Activated CD8-positive, alpha-beta memory T cell treated with anti-CD3 and anti-CD28 coated beads, Interleukin-2, amount 10 ng/mL, durations not matched to agents 7 days and 5 days (primary cell): ENCODE data around the gene ZFHX3. TPM values are rescaled to one million over a fixed set of nuclear protein-coding genes. Genes with fewer than 3 reads are reported as not detected.

ENCODE experiments used
- ATAC-seq: fragments of 150-1000 bp; cut with Tn5 transposase; one replicate; pipeline ENCODE4 v1.10.0; 2021; ENCODE audit warnings: moderate library complexity
- CTCF ChIA-PET: fragments of 350-600 bp; sonication (Branson Sonifier 250); formaldehyde crosslinking; loops from one replicate; lab custom pipeline; 2021; ENCODE audit warnings: antibody characterized with exemption; lab: Charles Lee
- DNase-seq: peaks from one replicate; pipeline ENCODE4 v3.0.0-alpha.2; 2020
- H3K27ac Mint-ChIP-seq: one replicate; pipeline ENCODE4 v1.8.0; 2021; ENCODE audit warnings: mild to moderate bottlenecking, mixed read lengths
- H3K27me3 Mint-ChIP-seq: one replicate; pipeline ENCODE4 v1.8.0; 2021; ENCODE audit warnings: mixed read lengths
- H3K36me3 Mint-ChIP-seq: one replicate; pipeline ENCODE4 v1.8.0; 2021; ENCODE audit warnings: mild to moderate bottlenecking, mixed read lengths
- H3K4me1 Mint-ChIP-seq: one replicate; pipeline ENCODE4 v1.8.0; 2021; ENCODE audit warnings: mixed read lengths
- H3K4me3 Mint-ChIP-seq: one replicate; pipeline ENCODE4 v1.8.0; 2021; ENCODE audit warnings: mild to moderate bottlenecking, moderate library complexity, mixed read lengths
- H3K9me3 Mint-ChIP-seq: one replicate; pipeline ENCODE4 v1.8.0; 2022; ENCODE audit warnings: low read depth, mixed read lengths
- total RNA-seq, 2 experiments: library from RNA; stranded (reverse); gene quantifications; one replicate each; pipeline ENCODE4 v1.2.3, GENCODE V29; 2021

Gene ZFHX3
- total RNA-seq, 2 experiments from 2014 or later: 0.32 to 1.9 TPM

DNA sequence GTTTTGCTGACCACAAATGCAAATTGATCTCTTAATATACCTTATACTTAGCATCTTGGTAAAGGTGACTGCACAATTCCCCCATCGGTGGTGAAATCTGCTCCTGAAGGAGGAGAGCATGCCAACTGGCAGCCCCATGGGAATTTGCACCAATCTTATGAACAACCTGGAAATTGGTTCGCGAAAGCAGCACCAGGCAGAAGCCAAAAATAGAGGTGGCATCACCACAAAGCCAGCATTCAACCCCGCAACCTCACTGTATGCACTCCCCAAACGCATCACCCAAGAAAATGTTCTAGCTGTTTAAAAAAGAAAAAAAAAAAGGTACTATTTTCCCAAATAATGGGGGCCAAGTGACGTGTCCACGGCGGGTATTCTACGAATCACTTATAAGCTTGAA is 213.4 kb downstream of the ZFHX3 start:
- Mint-ChIP-seq H3K36me3 (no peaks in the 10 kb centered on the region), H3K9me3 (no peaks in the 10 kb centered on the region), H3K27me3 (no peaks in the 10 kb centered on the region), H3K4me1 (peaks cover 5% of the 10 kb centered on the region), H3K4me3 (no peak overlapping the region), H3K27ac (no peak overlapping the region)
- CTCF ChIA-PET: interaction anchor here (0.7 to 0.9 kb wide), 2 partner anchors 16 to 1119 kb away, joined by 3 read pairs; no protein-coding TSS in a partner anchor
- no peak for ATAC-seq
- no peak for DNase-seq

DNA sequence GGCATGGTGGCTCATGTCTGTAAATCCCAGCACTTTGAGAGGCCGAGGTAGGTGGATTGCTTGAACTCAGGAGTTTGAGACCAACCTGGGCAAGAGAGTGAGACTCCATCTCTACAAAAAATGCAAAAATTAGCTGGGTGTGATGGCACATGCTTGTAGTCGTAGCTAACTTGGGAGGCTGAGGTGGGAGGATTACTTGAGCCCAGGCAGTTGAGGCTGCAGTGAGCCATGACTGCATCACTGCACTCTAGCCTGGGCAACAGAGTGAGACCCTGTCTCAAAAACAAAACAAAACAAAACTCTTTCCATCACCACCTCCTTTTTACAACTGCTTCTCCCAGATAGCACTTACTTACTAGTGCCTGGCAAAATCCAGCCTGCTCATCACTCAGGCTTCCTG is 214.0 kb downstream of the ZFHX3 start:
- ATAC-seq (no peak), DNase-seq (no peak)
- Mint-ChIP-seq H3K27ac (no peak overlapping the region), H3K4me1 (peaks cover 5% of the 10 kb centered on the region), H3K9me3 (no peaks in the 10 kb centered on the region), H3K36me3 (no peaks in the 10 kb centered on the region), H3K4me3 (no peak overlapping the region), H3K27me3 (no peaks in the 10 kb centered on the region)
- CTCF ChIA-PET: interaction anchor here (0.5 to 2.6 kb wide), 3 partner anchors 22 to 1118 kb away, joined by 3 to 24 read pairs (median 3); no protein-coding TSS in a partner anchor

DNA sequence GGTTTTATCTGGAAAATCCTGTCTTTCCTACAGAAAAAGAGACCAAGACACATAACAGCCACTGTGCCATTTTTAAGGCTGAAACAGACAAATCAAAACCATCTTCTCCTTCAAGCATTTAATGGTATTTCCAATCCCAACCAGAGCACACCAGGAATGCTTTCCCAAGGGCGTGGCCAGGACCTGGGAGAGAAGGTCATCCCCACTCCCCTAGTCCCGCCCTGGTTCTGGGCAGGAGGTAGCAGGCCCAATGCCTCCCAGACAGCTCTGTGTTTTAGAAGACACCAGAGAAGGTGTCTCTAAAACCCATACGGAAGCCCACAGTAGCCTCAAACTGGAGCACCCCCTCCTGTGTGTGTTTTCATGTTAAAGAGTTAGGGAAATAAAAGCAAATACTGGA is 214.4 kb downstream of the ZFHX3 start:
- H3K27ac Mint-ChIP-seq: no peak overlapping the region
- H3K9me3 Mint-ChIP-seq: no peaks in the 10 kb centered on the region
- no peak for DNase-seq
- CTCF ChIA-PET: interaction anchor here (0.5 to 2.6 kb wide), 14 partner anchors 11 to 1274 kb away, joined by 3 to 26 read pairs (median 5); no protein-coding TSS in a partner anchor
- H3K4me3 Mint-ChIP-seq: no peak overlapping the region
- ATAC-seq: no peak
- H3K27me3 Mint-ChIP-seq: no peaks in the 10 kb centered on the region
- H3K4me1 Mint-ChIP-seq: peaks cover 5% of the 10 kb centered on the region
- no peaks in the 10 kb centered on the region for H3K36me3 Mint-ChIP-seq

DNA sequence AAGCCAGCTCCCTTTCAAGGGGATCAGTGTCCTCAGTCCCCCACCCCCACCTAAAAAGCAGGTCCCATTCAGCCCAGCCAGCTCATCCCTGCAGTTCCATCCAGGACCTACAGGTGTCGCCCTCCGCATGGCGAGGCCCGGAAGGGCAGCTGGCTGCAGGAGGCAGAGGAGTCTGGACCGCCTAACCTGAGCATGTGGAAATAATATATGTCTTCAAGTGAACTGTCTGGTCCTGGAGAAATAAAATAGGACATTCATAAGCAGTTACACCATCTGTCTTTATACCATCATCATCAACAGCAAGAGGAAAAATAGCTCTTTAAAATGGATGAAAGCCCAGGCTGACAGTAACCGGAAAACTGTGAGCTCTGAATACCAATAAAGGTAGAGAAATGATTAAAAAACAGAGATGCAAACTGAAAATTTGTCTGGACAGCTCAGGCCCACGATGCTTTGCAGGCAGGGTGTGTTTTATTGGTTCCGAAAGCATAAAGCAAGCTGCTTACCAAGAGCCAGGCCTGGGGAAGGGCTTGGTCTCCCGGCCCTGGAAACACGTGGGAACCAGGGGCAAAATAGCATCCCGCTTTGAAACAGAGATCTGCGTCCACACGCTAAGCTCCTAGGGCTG is 215.2 kb downstream of the ZFHX3 start:
- H3K36me3 Mint-ChIP-seq: no peaks in the 10 kb centered on the region
- ATAC-seq (peak; percentile 71), DNase-seq (peak; percentile 76)
- H3K4me1 Mint-ChIP-seq: peaks cover 5% of the 10 kb centered on the region
- H3K9me3 Mint-ChIP-seq: no peaks in the 10 kb centered on the region
- H3K4me3 Mint-ChIP-seq: no peak overlapping the region
- H3K27ac Mint-ChIP-seq: no peak overlapping the region
- CTCF ChIA-PET: interaction anchor here (0.7 to 2.6 kb wide), 37 partner anchors 11 to 1441 kb away, joined by 3 to 26 read pairs (median 4); no protein-coding TSS in a partner anchor
- H3K27me3 Mint-ChIP-seq: no peaks in the 10 kb centered on the region

DNA sequence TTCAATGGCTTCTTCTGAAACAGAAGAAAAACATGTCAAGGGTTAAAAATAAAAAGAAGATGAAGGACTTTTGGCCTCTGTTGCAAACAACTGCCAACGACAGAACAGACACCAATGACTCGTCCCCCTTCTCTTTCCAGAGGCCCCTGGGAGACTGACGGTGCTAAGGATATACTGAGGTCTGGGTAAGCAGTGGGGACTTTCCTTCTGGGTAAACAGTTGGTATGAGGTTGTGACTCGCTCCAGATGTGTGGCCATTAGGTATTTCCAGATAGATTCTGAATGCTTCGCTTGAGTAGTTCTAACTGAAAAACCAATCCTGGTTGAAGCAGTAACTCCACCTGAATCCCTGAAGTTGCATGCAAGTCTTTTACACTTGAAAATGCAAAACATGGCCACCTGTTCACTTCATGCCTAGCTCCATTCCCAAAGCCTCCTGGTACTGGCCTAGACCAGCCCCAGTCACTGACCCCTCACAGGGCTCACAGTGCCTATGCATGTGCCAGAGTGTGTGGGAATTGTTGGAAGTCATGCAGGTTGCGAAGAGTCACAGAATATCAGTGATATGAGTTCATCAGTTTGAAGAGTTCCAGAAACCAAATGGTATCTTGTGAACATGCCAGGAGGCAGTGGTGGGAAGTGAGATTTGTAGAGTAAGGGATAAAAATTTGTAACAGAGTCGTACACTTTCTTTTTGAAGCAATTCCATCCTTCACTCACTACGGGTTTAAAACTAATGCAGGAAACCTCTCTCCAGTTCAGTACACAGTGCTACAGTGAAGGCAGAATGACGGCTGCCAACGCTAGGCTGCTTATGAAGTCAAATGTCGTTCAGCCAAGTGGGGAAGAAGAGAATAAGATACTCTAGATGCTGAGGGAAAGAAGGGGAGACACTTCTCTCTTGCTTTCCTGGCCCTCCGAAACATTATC is 217.8 kb downstream of the ZFHX3 start:
- Mint-ChIP-seq H3K4me3 (no peak overlapping the region), H3K27me3 (no peaks in the 10 kb centered on the region)

DNA sequence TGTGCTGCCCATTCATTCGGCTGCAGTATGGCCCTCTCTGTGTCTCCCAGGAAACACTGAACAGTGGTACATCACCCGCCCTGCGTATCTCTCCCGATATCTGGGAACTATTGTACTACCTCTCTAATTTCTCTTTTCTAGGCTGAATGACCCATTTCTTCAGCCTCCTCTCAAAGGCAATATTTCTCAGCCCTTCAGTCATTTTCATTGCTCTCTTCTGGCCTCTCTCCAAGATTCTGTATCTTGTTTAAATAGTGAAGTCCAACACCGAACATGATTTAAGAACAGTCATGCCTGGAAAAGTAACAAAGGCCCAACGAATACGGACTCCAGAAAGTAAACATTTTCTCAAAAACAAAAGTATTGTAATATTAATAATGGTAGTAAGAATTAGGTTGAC is 220.1 kb downstream of the ZFHX3 start:
- Mint-ChIP-seq H3K27me3 (peaks cover 2% of the 10 kb centered on the region), H3K4me3 (no peak overlapping the region), H3K4me1 (no peaks in the 10 kb centered on the region), H3K27ac (no peak overlapping the region), H3K9me3 (no peaks in the 10 kb centered on the region), H3K36me3 (no peaks in the 10 kb centered on the region)
- ATAC-seq (no peak), DNase-seq (no peak)
- CTCF ChIA-PET: no interaction called here

More for the DNA sequence above, 217.8 kb downstream of the ZFHX3 start:
- H3K36me3 Mint-ChIP-seq: no peaks in the 10 kb centered on the region
- H3K27ac Mint-ChIP-seq: no peak overlapping the region
- CTCF ChIA-PET: no interaction called here
- DNase-seq (no peak), ATAC-seq (no peak)
- no peaks in the 10 kb centered on the region for H3K4me1 Mint-ChIP-seq
- H3K9me3 Mint-ChIP-seq: no peaks in the 10 kb centered on the region

DNA sequence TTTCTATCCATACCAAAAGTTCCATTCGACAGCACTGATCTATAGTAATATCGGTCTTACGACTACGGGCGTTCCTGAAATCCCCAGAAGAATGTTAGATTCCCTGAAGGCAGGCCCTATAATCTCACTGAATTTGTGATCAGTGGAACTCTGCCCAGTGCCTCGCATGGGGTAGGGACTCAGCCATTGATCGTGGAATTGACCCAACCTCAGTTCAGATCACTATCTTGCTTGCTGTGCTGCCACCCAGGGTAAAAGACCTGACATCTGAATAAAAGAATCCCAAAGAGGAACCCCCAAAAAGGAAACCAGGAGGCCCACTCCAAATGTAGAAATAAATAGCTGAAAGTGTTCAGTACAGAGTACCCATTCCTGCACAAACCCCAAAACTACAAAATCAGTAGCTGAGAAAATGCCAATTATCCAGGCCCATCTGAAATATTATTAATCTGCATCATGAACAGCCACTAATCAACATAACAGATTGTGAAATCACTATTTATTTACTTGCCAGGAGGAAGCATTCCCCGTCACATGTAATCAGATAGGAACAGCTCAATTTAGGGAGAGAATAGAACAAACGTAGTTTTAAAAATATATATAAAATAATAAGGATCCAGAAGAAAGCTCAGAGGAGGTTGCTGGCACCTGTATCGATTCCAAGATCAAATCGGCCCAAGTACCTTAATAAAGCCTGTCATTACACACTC is 221.9 kb downstream of the ZFHX3 start:
- Mint-ChIP-seq H3K27ac (no peak overlapping the region), H3K27me3 (peaks cover 3% of the 10 kb centered on the region), H3K36me3 (no peaks in the 10 kb centered on the region), H3K4me3 (no peak overlapping the region), H3K9me3 (no peaks in the 10 kb centered on the region), H3K4me1 (no peaks in the 10 kb centered on the region)
- CTCF ChIA-PET: interaction anchor here (1.7 kb wide), 1 partner anchor 31 kb away, joined by 4 read pairs; no protein-coding TSS in a partner anchor
- no peak for ATAC-seq
- DNase-seq: no peak

DNA sequence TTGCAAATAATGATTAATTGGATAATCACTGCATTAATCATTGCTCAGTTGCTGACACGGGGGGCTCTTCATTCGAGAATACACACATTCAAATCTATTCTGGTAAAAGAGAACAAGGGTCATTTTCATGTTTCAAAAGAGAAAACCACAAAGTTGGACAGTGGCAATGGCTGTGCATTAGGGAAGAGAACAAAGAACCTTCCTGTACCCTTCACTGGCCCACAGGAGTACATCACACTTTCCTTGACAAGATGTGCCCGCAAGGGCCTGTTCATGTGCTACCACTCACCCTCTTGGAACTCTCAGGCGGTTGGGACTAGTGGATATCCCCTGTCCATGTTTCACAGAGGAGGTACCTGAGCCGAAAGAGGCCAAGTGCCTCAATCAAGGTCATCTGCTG is 223.2 kb downstream of the ZFHX3 start:
- DNase-seq: no peak
- H3K4me1 Mint-ChIP-seq: no peaks in the 10 kb centered on the region
- H3K36me3 Mint-ChIP-seq: no peaks in the 10 kb centered on the region
- ATAC-seq: no peak
- CTCF ChIA-PET: no interaction called here
- H3K27ac Mint-ChIP-seq: no peak overlapping the region
- H3K9me3 Mint-ChIP-seq: no peaks in the 10 kb centered on the region
- peaks cover 3% of the 10 kb centered on the region for H3K27me3 Mint-ChIP-seq
- no peak overlapping the region for H3K4me3 Mint-ChIP-seq

DNA sequence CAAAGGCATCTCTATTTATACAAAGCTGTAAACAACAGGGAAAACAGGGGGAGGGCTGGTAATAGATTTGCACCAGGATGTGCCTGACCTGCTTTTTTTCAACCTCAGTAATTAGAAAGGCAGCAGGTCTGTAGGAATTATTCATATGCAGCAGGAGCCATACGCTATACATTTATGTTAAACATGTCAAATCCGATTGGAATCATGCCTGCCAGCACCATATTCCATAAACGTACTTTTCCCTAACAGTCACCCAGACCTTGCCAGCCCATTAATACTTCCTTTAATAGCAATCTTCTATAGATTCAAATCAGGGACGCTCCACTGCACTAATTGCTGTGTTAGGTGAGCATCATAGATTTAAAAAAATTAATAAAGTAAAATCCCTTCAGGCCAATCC is 223.9 kb downstream of the ZFHX3 start:
- Mint-ChIP-seq H3K4me1 (no peaks in the 10 kb centered on the region), H3K9me3 (no peaks in the 10 kb centered on the region), H3K4me3 (no peak overlapping the region), H3K27me3 (peaks cover 3% of the 10 kb centered on the region), H3K36me3 (no peaks in the 10 kb centered on the region), H3K27ac (no peak overlapping the region)
- CTCF ChIA-PET: interaction anchor here (0.6 kb wide), 1 partner anchor 956 kb away, joined by 3 read pairs; no protein-coding TSS in a partner anchor
- ATAC-seq (no peak), DNase-seq (no peak)

DNA sequence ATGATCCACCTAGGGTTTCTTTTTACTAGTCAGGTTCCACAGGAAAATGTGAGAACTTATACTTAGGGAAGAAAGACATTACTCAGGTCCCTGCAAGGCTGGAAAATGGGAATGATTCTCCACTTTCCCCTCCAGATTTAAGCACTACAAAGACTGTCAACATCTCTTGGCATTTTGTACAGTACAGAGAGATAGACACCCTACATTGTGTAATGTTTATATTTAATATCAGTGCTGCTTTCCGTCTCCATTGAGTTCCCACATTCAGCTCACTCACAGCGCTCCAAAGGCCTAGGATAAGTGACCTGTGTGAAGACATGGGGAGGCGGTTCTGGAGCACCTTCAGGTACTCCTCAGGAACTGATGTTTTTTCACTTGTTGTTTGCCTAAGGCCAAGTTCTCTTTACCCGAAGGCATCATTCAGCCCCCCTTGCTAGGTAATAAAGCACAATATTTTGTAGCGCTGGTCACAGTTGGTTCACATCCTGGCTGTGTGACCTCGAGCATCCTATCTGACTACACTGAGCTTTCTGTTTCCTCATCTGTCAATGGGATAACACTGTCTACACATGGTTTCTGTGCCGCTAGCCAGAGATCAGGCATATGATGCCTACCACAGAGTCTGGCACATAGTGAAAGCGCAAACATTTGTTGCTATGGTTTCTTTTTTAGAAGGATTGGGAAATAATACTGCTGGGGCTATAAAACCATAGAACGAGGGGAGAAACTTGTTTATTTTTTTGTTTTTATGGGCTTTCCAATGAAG is 226.6 kb downstream of the ZFHX3 start:
- no peaks in the 10 kb centered on the region for H3K9me3 Mint-ChIP-seq
- ATAC-seq (no peak), DNase-seq (no peak)
- CTCF ChIA-PET: interaction anchor here (0.8 kb wide), 1 partner anchor 11 kb away, joined by 3 read pairs; no protein-coding TSS in a partner anchor
- no peaks in the 10 kb centered on the region for H3K4me1 Mint-ChIP-seq
- no peak overlapping the region for H3K27ac Mint-ChIP-seq
- no peaks in the 10 kb centered on the region for H3K36me3 Mint-ChIP-seq
- H3K4me3 Mint-ChIP-seq: no peak overlapping the region
- H3K27me3 Mint-ChIP-seq: peaks cover 11% of the 10 kb centered on the region

DNA sequence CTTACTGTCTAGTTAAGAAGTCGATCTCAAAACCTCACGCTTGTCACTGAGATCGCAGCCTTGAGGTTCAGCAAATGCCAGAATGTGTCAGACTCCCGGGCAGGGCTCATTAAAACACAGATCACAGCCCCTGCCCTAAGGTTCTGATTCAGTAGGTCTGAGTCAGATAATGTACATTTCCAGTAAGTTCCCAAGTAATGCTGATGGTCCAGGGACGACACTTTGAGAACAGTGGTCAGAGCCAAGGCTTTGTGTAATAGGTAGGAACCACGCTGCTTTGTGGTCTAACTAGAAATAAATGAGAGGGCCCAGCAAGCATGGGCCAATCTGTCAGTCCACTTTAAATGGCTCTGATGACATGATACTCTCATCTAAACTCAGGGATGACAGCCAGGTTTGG is 228.6 kb downstream of the ZFHX3 start:
- Mint-ChIP-seq H3K27me3 (peaks cover 17% of the 10 kb centered on the region), H3K27ac (no peak overlapping the region), H3K4me3 (no peak overlapping the region), H3K9me3 (no peaks in the 10 kb centered on the region), H3K4me1 (no peaks in the 10 kb centered on the region), H3K36me3 (no peaks in the 10 kb centered on the region)
- ATAC-seq (no peak), DNase-seq (no peak)
- CTCF ChIA-PET: no interaction called here

DNA sequence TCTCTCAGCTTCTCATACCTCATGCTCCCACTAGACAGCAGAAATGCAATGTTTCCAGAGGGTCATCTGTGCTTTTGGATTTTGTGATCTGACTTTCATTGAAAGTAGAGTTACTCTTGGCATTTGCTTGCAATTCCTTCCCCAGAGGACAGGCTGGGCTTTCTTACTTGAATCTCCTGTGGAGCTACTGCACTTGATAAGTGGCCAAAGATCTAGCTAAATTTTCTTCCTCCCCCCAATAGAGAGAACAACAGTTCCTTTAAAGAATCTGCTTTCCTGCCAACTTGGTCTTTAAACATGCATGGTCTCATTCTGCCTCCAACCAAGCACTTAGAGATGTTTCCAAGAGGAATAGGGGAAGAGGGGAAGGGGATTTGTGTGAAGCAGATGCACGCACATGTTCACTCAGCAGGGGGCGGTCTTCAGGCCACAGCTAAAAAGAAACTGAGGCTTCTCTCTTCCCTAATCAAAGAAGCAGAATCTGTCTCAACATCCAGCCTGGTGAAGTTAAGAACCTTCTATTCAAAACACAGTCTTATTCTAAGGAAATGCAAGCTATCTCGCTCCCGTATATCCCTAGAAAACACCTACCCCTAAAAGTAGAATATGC is 229.6 kb downstream of the ZFHX3 start:
- peaks cover 1% of the 10 kb centered on the region for H3K4me1 Mint-ChIP-seq

More for the DNA sequence above, 229.6 kb downstream of the ZFHX3 start:
- CTCF ChIA-PET: interaction anchor here (1.1 to 1.9 kb wide), 2 partner anchors 14 to 17 kb away, joined by 3 to 7 read pairs; no protein-coding TSS in a partner anchor
- Mint-ChIP-seq H3K4me3 (no peak overlapping the region), H3K9me3 (no peaks in the 10 kb centered on the region), H3K27ac (no peak overlapping the region), H3K36me3 (no peaks in the 10 kb centered on the region), H3K27me3 (peaks cover 17% of the 10 kb centered on the region)
- DNase-seq: no peak
- no peak for ATAC-seq
